ENCODE measurements around the gene HLA-B. TPM values are rescaled to one million over a fixed set of nuclear protein-coding genes. Genes with fewer than 3 reads are reported as not detected.

HLA-B gene
- total RNA-seq, 1 experiment from 2014 or later, result 124 TPM

DNA sequence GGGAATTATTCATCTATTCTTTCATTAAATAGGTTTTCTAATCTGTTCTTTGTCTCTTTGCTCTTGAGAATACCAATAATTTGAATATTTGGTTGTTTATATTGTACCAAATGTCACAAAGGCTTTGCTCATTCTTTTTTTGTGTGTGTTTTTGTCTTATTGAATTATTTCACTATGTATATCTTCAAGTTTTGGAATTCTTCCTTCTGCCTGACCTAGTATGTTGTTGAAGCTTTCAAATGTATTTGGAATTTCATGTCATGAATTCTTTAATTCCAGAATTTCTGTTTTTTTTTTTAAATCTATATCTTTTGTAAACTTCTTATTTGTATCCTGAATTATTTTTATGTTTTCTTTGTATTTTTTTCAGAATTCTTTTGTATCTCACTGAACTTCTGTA lies 16.8 kb downstream of the HLA-B start:
- ATAC-seq (no peak), DNase-seq (ENCODE audit: low spot score) (no peak)
- no peak overlapping the region for H3K4me3 Mint-ChIP-seq
- peaks cover 65% of the 10 kb centered on the region for H3K9me3 Mint-ChIP-seq
- H3K4me1 Mint-ChIP-seq, result peaks cover 6% of the 10 kb centered on the region
- POLR2A ChIA-PET, result no interaction called here
- H3K27me3 Mint-ChIP-seq (ENCODE audit: low read depth), result peaks cover 27% of the 10 kb centered on the region
- no peak overlapping the region for H3K27ac Mint-ChIP-seq
- no peak for TF ChIP-seq ZNF396 (CRISPR knock-in tag; IDR thresholded peaks at IDR 0.05; ENCODE audit: borderline replicate concordance)
- TF ChIP-seq, protein P1, sequence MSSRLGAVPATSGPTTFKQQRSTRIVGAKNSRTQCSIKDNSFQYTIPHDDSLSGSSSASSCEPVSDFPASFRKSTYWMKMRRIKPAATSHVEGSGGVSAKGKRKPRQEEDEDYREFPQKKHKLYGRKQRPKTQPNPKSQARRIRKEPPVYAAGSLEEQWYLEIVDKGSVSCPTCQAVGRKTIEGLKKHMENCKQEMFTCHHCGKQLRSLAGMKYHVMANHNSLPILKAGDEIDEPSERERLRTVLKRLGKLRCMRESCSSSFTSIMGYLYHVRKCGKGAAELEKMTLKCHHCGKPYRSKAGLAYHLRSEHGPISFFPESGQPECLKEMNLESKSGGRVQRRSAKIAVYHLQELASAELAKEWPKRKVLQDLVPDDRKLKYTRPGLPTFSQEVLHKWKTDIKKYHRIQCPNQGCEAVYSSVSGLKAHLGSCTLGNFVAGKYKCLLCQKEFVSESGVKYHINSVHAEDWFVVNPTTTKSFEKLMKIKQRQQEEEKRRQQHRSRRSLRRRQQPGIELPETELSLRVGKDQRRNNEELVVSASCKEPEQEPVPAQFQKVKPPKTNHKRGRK (CRISPR knock-in tag; IDR thresholded peaks at IDR 0.05; ENCODE audit: borderline replicate concordance), result no peak
- TF ChIP-seq, protein P2, sequence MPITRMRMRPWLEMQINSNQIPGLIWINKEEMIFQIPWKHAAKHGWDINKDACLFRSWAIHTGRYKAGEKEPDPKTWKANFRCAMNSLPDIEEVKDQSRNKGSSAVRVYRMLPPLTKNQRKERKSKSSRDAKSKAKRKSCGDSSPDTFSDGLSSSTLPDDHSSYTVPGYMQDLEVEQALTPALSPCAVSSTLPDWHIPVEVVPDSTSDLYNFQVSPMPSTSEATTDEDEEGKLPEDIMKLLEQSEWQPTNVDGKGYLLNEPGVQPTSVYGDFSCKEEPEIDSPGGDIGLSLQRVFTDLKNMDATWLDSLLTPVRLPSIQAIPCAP (CRISPR knock-in tag; IDR thresholded peaks at IDR 0.05), result no peak
- no peak for TF ChIP-seq ETV6 (CRISPR knock-in tag; IDR thresholded peaks at IDR 0.05)
- TF ChIP-seq MYBL2 (CRISPR knock-in tag; IDR thresholded peaks at IDR 0.05), result no peak
- no peak for TF ChIP-seq FOXP1 (CRISPR knock-in tag; IDR thresholded peaks at IDR 0.05; ENCODE audit: borderline replicate concordance)
- no peak for TF ChIP-seq SP1 (CRISPR knock-in tag; conservative IDR thresholded peaks at IDR 0.05)
- TF ChIP-seq ZNF121 (CRISPR knock-in tag; IDR thresholded peaks at IDR 0.05), result no peak
- TF ChIP-seq ZNF232 (CRISPR knock-in tag; IDR thresholded peaks at IDR 0.05), result no peak
- TF ChIP-seq, protein P3, sequence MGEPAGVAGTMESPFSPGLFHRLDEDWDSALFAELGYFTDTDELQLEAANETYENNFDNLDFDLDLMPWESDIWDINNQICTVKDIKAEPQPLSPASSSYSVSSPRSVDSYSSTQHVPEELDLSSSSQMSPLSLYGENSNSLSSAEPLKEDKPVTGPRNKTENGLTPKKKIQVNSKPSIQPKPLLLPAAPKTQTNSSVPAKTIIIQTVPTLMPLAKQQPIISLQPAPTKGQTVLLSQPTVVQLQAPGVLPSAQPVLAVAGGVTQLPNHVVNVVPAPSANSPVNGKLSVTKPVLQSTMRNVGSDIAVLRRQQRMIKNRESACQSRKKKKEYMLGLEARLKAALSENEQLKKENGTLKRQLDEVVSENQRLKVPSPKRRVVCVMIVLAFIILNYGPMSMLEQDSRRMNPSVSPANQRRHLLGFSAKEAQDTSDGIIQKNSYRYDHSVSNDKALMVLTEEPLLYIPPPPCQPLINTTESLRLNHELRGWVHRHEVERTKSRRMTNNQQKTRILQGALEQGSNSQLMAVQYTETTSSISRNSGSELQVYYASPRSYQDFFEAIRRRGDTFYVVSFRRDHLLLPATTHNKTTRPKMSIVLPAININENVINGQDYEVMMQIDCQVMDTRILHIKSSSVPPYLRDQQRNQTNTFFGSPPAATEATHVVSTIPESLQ (CRISPR knock-in tag; IDR thresholded peaks at IDR 0.05), result no peak
- TF ChIP-seq GRHL2 (CRISPR knock-in tag; IDR thresholded peaks at IDR 0.05; ENCODE audit: insufficient replicate concordance, severe bottlenecking), result no peak
- TF ChIP-seq, protein P4, sequence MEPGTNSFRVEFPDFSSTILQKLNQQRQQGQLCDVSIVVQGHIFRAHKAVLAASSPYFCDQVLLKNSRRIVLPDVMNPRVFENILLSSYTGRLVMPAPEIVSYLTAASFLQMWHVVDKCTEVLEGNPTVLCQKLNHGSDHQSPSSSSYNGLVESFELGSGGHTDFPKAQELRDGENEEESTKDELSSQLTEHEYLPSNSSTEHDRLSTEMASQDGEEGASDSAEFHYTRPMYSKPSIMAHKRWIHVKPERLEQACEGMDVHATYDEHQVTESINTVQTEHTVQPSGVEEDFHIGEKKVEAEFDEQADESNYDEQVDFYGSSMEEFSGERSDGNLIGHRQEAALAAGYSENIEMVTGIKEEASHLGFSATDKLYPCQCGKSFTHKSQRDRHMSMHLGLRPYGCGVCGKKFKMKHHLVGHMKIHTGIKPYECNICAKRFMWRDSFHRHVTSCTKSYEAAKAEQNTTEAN (CRISPR knock-in tag; IDR thresholded peaks at IDR 0.05), result no peak
- TF ChIP-seq NFATC4 (CRISPR knock-in tag; IDR thresholded peaks at IDR 0.05), result no peak
- TF ChIP-seq ZNF263 (CRISPR knock-in tag; IDR thresholded peaks at IDR 0.05; ENCODE audit: low read depth), result no peak
- TF ChIP-seq, protein P5, sequence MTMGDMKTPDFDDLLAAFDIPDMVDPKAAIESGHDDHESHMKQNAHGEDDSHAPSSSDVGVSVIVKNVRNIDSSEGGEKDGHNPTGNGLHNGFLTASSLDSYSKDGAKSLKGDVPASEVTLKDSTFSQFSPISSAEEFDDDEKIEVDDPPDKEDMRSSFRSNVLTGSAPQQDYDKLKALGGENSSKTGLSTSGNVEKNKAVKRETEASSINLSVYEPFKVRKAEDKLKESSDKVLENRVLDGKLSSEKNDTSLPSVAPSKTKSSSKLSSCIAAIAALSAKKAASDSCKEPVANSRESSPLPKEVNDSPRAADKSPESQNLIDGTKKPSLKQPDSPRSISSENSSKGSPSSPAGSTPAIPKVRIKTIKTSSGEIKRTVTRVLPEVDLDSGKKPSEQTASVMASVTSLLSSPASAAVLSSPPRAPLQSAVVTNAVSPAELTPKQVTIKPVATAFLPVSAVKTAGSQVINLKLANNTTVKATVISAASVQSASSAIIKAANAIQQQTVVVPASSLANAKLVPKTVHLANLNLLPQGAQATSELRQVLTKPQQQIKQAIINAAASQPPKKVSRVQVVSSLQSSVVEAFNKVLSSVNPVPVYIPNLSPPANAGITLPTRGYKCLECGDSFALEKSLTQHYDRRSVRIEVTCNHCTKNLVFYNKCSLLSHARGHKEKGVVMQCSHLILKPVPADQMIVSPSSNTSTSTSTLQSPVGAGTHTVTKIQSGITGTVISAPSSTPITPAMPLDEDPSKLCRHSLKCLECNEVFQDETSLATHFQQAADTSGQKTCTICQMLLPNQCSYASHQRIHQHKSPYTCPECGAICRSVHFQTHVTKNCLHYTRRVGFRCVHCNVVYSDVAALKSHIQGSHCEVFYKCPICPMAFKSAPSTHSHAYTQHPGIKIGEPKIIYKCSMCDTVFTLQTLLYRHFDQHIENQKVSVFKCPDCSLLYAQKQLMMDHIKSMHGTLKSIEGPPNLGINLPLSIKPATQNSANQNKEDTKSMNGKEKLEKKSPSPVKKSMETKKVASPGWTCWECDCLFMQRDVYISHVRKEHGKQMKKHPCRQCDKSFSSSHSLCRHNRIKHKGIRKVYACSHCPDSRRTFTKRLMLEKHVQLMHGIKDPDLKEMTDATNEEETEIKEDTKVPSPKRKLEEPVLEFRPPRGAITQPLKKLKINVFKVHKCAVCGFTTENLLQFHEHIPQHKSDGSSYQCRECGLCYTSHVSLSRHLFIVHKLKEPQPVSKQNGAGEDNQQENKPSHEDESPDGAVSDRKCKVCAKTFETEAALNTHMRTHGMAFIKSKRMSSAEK (CRISPR knock-in tag; IDR thresholded peaks at IDR 0.05; ENCODE audit: borderline replicate concordance), result no peak
- no peak for TF ChIP-seq ZNF317 (CRISPR knock-in tag; IDR thresholded peaks at IDR 0.05; ENCODE audit: borderline replicate concordance, low read depth)
- no peak for TF ChIP-seq IRF2 (CRISPR knock-in tag; IDR thresholded peaks at IDR 0.05; ENCODE audit: borderline replicate concordance, low read depth)
- TF ChIP-seq OVOL2 (CRISPR knock-in tag; IDR thresholded peaks at IDR 0.05; ENCODE audit: borderline replicate concordance), result no peak
- H3K36me3 Mint-ChIP-seq, result peaks cover 53% of the 10 kb centered on the region
- CTCF ChIA-PET, result no interaction called here
